DMS153 (cell line): ENCODE measurements around the gene GALR2.
"Not testable (repeated sequence)": the region's sequence is repeated elsewhere in the genome, so short reads cannot be mapped to it uniquely, and the experiment has no call there.

Experiments
- DNase-seq: peaks from one replicate; lab custom pipeline; 2025; lab: John Stamatoyannopoulos, UW

GALR2 gene

GRCh38 chr17:76050538-76051467 is 23.8 kb upstream of the GALR2 start:
- DNase-seq, result no peak

- no peak for DNase-seq
Measured at GRCh38 chr17:76051561-76051960, 23.0 kb upstream of the GALR2 start.

GRCh38 chr17:76053246-76054111 is 21.1 kb upstream of the GALR2 start:
- no peak for DNase-seq

- no peak for DNase-seq
Measured at GRCh38 chr17:76054112-76054476, 20.5 kb upstream of the GALR2 start.

- DNase-seq, result no peak
Measured at GRCh38 chr17:76056882-76057281, 17.7 kb upstream of the GALR2 start.

- DNase-seq, result not testable (repeated sequence)
Measured at GRCh38 chr17:76058264-76058663, 16.3 kb upstream of the GALR2 start.

GRCh38 chr17:76063875-76064546 is 10.6 kb upstream of the GALR2 start:
- no peak for DNase-seq

GRCh38 chr17:76065775-76066174 is 8.8 kb upstream of the GALR2 start:
- no peak for DNase-seq

- no peak for DNase-seq
Measured at GRCh38 chr17:76071531-76072147, 2.9 kb upstream of the GALR2 start.

GRCh38 chr17:76072148-76072858 is 2.3 kb upstream of the GALR2 start, which contains the start of gene SRP68:
Gene SRP68, minus strand, starts transcription at chr17:76072517. Its CDS starts 26 bp downstream, at chr17:76072491.
- DNase-seq, result peak; percentile 76

- DNase-seq, result no peak
Measured at GRCh38 chr17:76075364-76076145, 974 bp downstream of the GALR2 start.

GRCh38 chr17:76076146-76076764 is 1.7 kb downstream of the GALR2 start:
- DNase-seq, result no peak

GRCh38 chr17:76076765-76077583 is 2.4 kb downstream of the GALR2 start:
- DNase-seq, result no peak

- DNase-seq, result no peak
Measured at GRCh38 chr17:76077584-76078110, 3.1 kb downstream of the GALR2 start.

- not testable (repeated sequence) for DNase-seq
Measured at GRCh38 chr17:76078370-76078769, 3.8 kb downstream of the GALR2 start.

GRCh38 chr17:76078860-76079534 is 4.4 kb downstream of the GALR2 start, which contains the start of gene ZACN:
Gene ZACN, plus strand, starts transcription at chr17:76079182. Its CDS starts 83 bp downstream, at chr17:76079265.
- no peak for DNase-seq

- no peak for DNase-seq
Measured at GRCh38 chr17:76079535-76079955, 5.0 kb downstream of the GALR2 start.
